GM19351 (cell line): ENCODE measurements around the gene MICAL2.

Source experiments
- ATAC-seq: cut with Tn5 transposase; IDR thresholded peaks from one replicate; pipeline ENCODE4 v1.9.1; 2021; ENCODE audit warnings: mild to moderate bottlenecking, moderate library complexity; ENCODE audit not compliant: unreplicated experiment

Gene MICAL2

DNA sequence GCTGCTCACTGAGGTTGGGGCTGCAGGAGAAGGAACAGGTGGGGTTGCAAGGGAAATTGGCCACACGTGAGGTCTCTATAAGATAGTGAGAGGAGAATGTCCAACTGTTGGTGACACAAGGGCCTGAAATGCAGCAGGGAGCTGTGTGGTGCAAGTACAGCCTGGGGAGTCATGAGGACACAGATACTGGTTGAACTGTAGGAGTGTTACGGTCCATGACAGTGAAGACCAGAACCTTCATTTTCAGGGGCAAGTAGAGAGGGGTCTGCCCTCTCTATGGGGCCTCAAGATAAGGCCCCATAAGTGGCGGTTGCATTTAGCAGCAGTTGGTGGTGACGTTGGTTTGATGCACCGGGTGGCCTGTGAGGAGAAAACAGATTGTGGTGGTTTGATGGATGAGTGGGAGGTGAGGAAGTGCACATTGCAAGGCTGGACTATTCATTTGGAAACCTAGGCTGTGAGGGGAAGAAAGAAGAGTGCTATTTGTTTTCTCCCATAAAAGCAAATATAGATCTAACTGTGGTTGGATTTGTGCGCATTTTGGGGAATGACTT, 39.4 kb downstream of the MICAL2 start:
- peak; percentile 73 for ATAC-seq

- no peak for ATAC-seq
Measured at GRCh38 chr11:12150831-12151382, 40.5 kb downstream of the MICAL2 start.

DNA sequence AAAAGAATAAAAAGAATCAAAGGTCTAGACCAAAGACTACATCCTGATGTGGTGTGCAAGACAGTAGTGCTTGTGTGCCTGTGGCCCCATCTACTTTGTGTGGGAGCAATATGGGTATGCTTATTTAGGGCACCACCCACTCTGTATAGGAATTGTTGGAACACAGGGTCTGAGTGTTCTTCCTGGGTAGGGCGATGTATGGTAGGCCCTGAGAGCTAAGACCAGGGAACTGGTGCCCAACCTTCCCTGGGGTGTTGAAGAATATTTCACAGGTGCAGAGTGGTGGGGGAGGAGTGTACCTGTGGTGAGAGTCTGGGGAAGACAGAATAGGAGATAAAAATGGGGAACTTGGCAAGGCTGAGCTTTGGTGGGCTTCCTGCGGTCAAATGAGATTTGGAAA, 41.9 kb downstream of the MICAL2 start:
- no peak for ATAC-seq

GRCh38 chr11:12154871-12155668, 44.7 kb downstream of the MICAL2 start:
- ATAC-seq: no peak

DNA sequence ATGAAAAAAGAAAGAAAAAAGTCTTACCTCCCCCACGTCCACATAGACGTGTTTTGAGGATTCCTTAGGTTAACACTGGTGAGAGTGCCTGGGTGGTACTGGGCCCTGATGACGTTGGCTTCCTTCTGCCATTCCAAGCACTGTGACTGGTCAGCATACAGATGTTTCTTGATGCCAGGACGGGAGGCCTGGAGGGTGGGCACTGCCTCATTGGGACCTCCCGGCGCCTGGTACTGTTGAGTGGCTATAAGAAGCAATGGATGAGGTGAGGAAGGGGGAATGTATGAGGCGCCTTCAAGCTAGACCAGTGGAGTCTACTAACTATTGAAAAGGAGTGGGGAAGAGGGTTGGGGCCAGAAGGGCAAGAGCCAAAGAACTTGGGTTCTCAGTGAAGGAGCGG, 45.3 kb downstream of the MICAL2 start:
- ATAC-seq: no peak

GRCh38 chr11:12156301-12157140, 46.1 kb downstream of the MICAL2 start:
- ATAC-seq: no peak

DNA sequence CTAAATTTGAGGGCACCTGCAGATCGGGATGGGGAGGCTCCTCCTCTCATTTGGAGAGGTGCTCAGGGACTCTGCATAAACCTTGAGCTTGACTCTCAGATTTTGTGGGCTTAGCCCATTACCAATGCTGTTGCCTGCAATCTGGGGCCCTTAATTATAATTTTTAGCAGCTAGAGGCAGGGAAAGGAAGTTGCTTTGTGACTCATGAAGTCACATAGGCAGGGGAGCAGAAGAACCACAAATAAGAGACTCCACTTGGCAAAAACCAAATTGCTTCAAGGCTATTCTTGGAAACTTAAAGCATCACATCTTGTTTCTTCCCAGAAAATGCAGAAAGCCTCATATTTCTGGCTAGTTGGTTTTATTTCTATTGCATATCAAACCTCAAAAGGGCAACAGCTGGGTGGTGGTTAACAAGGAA, 46.9 kb downstream of the MICAL2 start:
- ATAC-seq: no peak

GRCh38 chr11:12158909-12159308, 48.5 kb downstream of the MICAL2 start:
- no peak for ATAC-seq

DNA sequence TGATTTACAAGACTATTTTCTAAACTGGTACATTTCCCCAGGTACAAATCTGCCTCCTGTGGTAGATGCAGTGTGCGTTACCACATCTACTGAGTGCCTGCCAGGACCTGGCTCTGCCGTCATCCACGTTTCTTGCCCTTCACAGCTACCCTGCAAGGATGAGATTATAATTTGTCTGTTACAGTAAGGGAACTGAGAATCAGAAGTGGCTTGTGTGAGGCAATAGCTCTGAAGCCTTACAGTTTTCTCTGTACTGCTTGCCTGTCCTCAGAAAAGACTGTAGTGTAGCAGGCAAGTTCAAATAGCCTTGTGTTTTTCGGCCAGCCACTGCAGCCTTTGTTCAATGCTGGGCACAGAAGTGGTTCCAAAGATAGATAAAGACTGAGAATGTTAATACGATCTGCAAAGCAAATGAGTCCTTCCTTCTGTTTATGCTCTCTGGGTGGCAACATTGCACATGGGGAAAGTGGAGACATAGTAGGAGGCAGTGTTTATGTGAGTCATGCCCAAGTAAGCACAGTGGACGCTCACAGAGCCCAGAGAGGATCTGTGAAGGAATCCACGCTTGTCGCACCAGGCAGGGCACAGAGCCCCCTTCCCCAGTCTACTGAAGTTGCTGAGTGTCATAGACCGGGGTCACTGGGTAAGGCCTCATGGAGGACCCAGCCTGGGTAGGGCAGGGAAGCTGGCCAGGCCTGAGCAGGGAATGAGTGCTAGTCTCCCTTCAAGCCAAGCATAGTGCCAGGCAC, 49.1 kb downstream of the MICAL2 start:
- peak; percentile 53 for ATAC-seq

DNA sequence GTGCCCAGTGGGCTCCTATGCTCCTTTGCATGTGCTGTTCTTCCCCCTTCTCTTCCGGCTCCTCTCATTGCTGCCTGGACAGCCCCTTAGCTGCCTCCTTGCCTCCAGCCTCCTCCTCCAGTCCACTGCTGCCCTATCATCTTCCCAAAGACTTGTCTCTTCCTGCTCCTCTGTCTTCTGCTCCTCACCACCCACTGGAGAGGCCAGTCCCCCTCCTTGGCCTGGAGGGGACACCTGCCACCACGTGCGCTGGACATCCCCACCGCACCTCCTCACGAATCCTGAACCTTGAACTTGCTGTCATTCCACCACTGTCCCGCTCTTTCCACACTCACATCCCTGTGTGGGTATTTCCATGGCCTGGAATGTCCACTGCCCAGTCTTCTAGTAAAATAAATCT, 49.8 kb downstream of the MICAL2 start:
- ATAC-seq: no peak

DNA sequence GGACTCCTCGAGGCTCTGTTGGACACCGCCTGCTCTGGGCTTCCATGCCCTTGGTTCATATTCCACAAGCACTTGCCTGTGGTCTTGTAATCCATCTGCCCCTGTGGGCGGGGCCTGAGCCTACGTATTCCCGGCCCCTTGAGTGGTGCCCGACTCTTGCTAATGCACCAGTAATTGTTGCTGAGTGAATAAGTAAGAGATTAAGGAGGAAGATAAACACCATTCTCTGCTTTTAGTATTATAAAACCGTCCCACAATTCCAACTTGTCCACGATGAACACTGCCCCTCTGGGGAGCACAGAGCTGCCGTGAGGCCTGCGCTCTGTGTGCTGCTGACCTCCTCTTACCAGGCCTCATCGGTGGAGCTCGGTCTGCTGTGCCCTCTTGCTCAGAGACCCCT, 50.3 kb downstream of the MICAL2 start:
- no peak for ATAC-seq

DNA sequence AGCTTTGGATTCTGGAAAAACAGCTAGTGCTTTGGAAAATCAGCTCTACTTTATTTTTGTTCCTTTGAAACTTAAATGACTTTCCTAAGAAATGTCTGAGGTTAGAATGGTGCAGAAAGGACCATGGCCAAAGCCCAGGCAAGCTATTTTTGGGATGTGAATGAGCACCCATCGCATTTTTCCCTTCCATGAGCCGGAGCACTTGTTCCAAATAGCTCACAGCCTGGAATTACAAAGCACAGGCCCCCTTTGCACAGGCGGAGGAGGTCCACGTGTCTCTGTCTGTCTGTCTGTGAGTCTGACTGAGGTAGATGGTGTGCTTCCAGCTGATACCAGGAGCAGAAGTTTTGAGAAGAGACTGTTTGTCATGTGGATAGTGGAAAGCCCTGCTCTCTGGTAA, 50.7 kb downstream of the MICAL2 start:
- ATAC-seq: no peak

DNA sequence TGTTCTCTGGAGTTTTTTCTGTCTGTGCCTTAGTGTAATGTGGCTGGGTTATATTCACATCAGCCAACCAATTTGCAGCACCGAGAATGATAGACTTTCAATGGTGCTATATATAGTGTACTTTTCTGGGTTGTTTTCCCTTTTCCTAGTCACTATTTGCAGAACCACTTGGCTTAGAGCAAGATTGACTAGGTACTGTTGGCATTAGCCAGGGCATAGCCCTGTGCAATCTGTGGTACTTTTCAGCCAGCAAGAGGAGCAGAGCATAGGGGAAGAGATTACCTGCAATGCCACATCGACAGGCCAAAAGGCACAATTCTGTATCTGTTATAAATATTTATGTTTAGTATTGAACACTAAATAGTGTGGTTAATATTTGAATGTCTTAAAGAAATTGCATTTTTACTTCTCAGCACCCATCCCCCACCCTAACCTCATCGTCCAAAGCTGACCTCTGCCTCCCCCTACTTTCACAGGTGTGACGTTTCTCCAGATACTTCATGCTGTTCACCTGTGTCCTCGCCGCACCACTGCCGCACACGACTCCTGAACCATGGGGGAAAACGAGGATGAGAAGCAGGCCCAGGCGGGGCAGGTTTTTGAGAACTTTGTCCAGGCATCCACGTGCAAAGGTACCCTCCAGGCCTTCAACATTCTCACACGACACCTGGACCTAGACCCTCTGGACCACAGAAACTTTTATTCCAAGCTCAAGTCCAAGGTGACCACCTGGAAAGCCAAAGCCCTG, 51.4 kb downstream of the MICAL2 start:
- no peak for ATAC-seq

DNA sequence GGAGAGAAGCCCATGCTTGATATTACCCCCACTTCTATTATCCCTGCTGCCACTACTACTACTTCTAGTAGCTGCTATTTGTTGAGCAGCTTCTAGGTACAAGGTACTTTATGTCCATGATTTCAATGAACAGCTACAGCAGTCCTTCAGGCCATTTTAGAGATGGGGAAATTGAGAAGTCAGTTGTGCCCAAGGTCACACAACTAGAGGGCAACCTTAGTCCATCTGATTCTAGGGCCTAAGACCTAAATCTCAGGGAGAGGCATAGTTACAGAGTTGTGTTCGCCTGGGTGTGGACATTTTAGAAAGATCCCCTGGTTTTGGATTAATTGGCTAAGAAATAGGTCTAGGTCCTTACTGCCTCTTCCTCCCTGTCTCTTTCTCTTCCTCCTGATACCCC, 52.3 kb downstream of the MICAL2 start:
- no peak for ATAC-seq

DNA sequence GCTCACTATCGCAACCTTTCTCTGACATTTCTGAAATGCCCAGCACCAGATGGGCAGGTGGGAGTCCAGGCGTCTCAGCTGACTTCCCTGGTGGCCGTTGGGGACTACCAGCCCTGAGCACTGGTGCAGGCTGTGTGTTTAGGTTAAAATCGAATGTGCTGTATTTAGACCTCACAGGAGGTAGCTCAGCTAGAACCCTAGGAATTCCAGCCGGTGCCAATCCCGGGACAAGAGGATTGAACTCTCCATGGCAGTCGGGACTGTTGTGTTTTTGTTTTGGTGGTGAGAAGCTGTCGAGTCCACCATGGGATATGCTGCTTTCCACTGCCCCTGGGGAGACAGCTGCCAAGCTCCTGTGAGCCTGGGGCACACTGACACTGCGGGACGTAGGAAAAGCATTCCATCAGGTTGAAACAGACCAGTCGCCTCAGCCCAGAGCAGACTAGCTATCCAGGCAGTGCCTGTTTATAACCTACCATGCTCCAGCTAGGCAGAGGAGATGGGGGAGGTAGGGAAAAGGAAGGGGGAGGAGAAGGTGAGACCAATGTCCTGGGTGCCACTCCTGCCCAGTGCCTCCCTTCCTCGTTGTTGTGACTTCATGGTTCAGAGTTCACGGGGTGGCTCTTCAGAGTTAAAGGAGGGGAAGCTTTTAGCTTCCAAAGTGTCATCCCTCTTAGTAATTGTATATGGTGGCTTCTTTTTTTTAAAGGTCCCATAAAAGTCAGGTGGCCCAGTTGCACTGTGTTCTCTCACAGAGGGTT, 53.0 kb downstream of the MICAL2 start:
- ATAC-seq: no peak

GRCh38 chr11:12164061-12165014, 53.9 kb downstream of the MICAL2 start:
- ATAC-seq: no peak

DNA sequence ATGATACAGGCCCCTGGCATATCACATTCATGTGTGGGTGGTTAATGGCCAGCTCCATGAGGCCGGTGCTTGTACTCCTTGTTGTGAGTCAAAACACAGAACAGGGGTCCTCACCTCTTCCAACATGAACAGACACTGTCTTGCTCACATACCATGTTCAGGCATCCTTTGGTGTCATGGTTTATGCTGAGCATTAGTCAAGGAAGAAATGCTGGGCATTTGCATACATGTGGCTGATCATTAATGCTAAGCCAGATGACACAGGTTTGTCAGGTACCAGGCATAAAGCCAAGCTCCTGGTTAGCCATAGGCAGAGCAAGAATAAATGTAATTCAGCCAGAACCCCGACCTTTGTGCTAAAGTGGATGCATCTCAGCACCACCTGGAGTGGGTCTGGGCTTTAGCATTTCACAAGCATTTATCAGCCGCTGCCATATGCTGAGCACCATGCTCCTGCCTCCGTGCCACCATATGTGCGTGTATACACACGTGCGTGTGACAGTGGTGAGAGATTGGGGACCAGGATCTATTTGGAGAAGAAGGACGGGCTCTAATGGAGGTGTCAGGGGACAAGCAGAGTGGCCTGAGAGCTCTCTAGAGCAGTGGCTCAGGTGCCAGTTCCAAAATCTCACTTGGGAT, 55.0 kb downstream of the MICAL2 start:
- no peak for ATAC-seq
